ENCODE results near the gene LLGL1.

The LLGL1 gene

DNA sequence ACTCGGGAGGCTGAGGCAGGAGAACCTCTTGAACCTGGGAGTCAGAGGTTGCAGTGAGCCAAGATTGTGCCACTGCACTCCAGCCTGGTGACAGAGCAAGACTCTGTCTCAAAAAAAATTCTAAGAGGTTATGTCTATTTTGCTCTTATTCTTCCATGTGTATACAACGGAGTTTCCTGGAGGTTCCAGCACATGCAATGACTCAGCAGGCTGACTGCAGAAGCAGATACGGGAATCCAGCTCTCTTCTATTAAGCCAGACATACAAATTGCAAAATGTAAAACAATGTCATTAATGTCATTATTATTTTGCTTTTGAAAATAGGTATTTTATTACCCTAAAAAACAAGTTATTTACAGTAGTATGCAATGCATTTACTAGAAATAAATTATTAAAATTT lies 53.4 kb downstream of the LLGL1 start:
- no peak for FAIRE-seq

DNA sequence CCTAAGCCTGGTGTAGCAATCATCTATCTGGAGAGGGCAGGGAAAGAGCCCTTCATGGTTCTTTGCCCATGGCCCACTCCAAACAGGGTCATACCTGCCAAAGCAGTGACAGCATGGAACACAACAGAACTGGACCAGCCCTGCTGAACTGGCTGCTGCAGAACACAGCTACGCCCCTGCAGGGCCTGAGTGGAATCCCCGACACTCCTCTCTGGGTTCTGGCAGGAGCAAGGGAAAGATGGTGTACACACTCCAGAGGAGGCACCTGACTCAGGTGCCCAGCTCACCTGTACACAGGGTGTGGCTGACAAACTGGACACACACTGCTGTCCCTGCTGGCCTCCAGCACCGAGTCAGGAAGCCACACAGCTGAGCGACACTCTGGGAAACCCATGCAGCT lies 54.8 kb downstream of the LLGL1 start:
- FAIRE-seq = no peak

DNA sequence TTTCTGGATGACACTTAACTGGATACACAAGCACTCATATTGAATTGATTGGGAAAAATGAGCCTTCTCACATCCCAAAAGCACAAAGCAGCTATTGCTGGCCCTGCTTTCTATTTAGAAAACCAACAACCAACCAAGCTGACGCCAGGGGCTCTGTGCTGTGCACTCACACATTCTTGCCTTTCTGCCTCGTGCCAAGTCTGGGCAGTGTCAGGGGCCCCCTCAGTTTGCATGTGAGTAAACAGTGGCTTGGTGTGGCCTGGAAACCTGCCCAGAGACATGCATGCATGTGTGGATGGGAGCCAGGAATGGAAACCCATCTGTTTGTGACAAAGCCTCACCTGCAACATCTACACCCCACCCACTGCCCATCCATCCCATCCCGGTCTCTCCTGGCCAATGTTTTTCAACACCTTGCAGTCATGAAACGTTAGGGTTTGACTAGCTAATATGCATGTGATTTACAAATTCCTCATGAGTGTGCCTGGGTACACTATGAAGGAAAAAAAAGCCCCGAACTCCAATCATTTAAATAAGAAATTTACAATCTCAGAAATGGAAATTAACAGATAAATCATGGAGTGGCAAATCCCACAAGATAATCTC lies 55.4 kb downstream of the LLGL1 start:
- no peak for FAIRE-seq

DNA sequence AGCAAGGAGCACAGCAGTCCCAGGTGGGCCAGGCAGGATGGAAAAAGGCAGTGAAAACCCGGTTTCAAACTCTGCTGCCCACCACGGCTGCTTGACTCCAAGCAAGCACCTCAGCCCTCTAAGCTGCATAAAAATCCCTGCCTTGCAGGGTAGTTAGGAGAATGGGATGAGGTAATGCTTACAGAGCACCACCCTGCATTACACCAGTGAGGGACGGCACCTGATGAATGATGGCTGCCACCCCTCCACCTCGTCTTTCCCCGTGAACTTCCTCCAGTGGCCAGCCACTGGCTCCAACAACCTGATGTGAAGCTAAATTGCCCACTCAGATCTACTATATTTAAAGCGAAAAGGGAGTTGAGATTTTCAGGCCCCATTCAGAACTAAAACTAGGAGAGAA lies 56.4 kb downstream of the LLGL1 start:
- no peak for FAIRE-seq

DNA sequence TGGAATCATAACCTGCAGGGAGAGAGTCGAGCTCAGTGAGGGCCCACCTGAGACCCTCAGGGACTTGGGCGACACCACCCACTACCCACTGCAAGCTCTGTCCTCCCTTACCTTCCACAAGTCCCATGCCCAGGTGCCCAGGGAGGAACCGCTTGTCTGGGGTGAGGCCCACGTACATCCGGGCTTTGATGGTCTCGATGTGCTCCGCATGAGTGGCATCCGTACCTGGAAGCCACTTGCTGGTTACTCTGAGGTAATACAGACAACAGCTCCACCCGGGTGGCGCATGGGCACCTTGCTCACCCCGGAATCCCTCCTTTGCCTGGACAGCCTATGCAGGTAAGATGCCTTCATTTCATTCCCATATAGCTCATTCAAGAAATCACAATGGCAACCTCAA lies 59.9 kb downstream of the LLGL1 start:
- FAIRE-seq = no peak

DNA sequence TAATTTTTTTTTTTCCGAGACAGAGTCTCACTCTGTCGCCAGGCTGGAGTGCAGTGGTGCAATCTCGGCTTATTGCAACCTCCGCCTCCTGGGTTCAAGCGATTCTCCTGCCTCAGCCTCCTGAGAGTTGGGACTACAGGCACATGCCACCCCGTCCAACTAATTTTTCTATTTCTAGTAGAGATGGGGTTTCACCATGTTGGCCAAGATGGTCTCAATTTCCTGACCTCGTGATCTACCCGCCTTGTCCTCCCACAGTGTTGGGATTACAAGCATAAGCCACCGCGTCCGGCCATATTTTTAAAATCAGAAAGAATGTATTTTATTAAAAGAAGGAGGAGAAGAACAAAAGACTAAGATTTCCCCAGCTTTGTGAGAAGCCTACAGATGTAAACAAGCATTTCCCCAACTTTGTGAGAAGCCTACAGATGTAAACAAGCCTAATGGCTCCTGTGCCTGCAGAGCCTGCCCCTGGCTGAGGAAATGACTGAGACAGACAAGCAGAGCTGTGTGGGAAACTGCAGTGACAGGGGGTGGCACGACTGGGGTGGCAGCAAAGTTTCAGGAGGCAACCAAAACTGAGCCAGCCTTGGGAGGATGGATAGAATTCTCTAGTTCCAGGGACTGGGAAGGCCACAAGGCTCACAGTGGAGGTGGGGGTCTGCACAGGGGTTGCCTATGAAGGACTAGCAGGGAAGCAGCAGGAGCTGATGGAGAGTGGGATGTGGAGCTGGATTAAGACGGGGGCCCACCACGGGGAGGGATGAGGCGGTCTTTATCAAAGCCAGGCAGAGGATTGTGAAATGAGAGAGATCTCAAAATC lies 66.5 kb downstream of the LLGL1 start:
- no peak for FAIRE-seq

All from G401.6 (cell line).